Stimulated activated CD8-positive, alpha-beta memory T cell treated with anti-CD3 and anti-CD28 coated beads, Interleukin-12 subunit alpha, Interleukin-12 subunit beta, amount 100 ng/mL, for 24 hours (primary cell): ENCODE measurements around the gene SIDT2.
"Not testable (repeated sequence)": the region's sequence is repeated elsewhere in the genome, so short reads cannot be mapped to it uniquely, and the experiment has no call there.

ENCODE experiments used
- DNase-seq: peaks from one replicate; pipeline ENCODE4 v3.0.0-alpha.2; 2020; ENCODE audit errors: extremely low read depth

The SIDT2 gene

GRCh38 chr11:117204283-117205080 lies 25.9 kb downstream of the SIDT2 start:
- no peak for DNase-seq

GRCh38 chr11:117205211-117205818 lies 26.8 kb downstream of the SIDT2 start:
- no peak for DNase-seq

GRCh38 chr11:117206111-117206510 lies 27.6 kb downstream of the SIDT2 start:
- DNase-seq, result not testable (repeated sequence)

DNA sequence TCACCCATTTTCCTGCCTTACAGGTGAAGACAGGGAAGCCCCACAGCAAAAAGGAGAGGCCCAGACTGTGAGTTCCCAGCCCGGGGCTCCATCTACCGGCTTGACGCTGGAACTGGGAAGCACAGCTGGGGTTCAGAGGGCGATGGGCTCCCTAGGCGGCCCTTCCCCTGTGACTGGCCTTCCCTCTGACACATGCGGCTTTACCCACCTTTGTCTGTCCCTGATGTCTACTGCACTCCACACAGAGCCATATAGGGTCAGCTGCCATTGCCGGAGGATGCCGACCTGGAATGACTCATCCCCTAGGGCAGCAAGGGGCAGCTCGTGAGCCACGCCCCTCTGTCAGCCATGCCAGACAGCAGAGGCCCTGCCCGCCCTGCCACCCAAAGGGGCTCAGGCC lies 28.3 kb downstream of the SIDT2 start:
- not testable (repeated sequence) for DNase-seq

DNA sequence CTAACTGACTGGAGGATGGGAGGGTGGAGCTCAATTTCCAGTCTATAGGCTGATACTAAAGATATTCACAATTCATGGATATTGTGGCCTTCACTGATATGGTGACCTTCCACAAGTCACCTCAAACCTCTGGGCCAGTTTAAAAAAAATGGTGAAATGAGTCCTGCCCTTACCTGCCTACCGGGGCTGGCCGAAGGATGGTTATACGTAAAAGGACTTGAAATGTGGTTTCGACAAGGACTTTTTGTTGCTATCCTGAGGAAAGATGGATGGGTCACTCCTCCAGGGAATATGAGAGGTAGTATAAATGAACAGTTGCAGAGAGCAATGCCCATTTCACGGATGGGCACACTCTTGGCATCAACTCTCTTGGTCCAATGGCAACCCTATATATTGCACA lies 28.9 kb downstream of the SIDT2 start:
- not testable (repeated sequence) for DNase-seq

DNA sequence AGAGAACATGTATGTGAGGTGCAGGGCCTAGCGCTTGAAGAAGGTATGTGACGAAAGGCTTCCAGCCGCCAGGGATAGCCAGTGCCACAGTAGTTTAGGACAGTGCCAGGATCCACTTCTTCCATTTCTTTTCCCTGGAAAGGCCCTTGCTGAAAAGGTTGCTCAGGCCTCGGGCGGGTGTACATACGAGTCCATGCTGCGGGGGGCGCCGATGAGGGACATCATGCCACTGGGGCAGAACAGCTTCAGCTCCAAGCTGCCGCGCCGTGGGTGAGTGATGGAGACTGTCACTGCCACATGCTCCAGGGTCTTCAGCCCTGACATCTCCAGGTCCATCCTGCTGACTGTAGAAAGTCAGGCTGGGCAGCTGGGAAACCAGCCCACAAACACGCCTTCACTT lies 30.2 kb downstream of the SIDT2 start:
- not testable (repeated sequence) for DNase-seq

- not testable (repeated sequence) for DNase-seq
Measured at GRCh38 chr11:117209351-117210125, 31.0 kb downstream of the SIDT2 start.

DNA sequence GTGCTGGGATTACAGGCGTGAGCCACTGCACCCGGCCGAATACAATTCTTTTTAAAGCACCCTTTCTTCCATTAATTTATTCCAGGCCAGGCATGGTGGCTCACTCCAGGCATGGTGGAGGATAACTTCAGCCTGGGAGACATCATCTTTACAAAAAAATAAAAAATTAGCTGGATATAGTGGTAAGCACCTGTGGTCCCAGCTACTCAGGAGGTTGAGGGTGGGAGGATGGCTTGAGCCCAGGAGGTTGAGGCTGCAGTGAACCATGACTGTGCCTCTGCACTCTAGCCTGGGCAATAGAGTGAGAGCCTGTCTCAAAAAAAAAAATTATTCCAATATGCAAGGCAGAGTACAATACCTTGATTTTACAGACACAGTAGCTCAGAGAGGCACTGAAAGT lies 32.1 kb downstream of the SIDT2 start:
- no peak for DNase-seq

DNA sequence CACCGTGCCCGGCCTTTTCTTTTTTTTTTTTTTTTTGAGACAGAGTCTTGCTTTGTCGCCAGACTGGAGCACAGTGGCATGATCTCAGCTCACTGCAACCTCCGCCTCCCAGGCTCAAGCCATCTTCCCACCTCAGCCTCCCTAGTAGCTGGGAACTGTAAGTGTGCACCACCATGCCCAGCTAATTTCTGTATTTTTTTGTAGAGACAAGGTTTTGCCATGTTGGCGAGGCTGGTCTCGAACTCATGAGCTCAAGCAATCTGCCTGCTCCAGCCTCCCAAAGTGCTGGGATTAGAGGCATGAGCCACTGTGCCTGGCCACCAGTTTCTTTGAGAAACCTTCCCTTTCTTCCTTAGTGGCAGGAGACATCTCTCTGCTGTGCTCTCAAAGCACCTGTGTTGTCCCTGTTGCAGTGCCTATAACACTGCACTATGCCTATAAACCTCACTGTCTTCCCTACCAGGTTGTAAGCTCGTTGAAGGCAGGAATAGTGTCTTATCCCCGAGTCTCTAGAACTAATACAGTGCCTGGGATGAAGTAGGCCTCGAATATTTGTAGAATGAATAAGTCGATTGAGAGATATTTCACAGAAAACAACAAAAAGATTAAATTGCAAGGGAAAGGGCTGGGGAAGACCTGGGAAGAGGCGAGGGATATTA lies 34.3 kb downstream of the SIDT2 start:
- DNase-seq, result no peak

- no peak for DNase-seq
Measured at GRCh38 chr11:117214404-117215110, 36.0 kb downstream of the SIDT2 start.

- no peak for DNase-seq
Measured at GRCh38 chr11:117217141-117218084, 38.9 kb downstream of the SIDT2 start.

DNA sequence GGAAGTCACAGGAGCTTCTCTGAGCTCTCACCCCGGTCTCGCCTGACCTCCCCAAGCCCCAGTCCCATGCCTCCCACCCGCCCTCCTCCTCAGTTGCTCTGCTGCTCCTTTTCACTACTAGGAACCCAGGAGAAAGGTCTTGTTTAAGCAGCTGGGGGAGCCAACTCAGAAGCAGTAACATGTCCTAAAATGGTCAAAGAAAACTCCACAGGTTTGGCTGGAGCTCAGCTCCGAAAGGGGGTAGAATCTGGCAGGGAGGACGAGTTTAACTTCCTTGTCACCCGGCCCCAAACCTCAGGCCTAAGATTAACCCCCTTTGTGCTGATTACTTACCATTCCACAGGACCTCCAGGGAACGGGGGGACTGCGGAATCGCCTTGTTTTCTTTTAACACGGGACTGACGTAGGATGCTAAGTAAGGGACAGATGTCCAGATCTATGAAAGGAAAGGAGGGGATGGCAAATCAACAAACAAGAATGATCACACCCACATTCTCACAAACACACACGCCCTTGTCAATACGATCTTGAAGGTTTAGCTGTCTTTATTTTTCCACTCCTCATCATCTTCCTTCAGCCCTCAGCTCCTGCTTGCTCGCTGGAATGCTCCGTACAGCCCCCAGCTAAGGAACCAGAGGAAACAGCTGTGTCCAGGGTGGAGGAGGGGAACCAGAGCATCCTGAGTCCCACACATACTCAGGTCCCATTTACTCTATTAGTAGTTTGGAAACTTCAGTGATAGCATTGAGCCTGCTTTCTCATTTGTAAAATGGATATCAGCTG lies 39.8 kb downstream of the SIDT2 start:
- DNase-seq, result no peak

- no peak for DNase-seq
Measured at GRCh38 chr11:117219001-117219400, 40.5 kb downstream of the SIDT2 start.

GRCh38 chr11:117219455-117219854 lies 40.9 kb downstream of the SIDT2 start:
- DNase-seq, result no peak

- DNase-seq, result no peak
Measured at GRCh38 chr11:117219995-117220394, 41.5 kb downstream of the SIDT2 start.

- no peak for DNase-seq
Measured at GRCh38 chr11:117220568-117220967, 42.0 kb downstream of the SIDT2 start.

DNA sequence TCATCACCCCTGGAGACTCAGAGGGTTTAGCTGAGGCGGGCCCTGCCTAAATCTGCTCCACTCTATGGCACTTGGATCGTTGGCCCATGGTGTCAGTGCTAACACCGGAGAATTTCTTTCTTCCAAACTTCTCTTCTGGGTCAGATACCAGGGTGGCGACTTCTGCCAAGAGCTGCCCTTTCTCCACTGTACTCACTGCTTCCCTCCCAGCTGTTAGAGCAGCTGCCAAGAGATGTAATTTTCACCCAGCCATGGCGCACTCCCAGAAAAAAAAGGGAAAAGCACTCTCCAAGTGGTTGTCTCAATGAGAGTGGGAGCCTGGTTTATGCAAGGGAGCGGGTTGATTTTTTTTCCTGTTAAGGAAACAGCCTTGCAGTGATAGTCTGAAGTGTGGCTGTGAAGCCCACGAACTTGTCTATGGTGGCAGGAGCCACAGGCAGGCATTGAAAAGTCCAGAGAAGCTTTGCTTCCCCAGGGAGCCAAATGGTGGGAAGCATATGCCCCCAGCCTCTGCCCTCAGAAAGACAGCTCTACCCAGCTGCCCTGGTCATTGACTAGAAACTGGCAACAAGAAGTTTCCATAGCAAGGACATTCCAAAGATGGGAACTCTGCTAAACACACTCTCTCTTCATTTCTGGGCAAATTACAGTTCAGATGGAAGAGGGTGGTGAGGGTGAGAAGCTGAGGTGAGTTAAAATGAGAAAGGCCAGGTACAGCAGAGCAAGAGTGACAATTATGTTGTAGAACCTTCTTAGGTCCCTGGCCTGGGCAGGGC lies 42.6 kb downstream of the SIDT2 start:
- DNase-seq, result no peak

DNA sequence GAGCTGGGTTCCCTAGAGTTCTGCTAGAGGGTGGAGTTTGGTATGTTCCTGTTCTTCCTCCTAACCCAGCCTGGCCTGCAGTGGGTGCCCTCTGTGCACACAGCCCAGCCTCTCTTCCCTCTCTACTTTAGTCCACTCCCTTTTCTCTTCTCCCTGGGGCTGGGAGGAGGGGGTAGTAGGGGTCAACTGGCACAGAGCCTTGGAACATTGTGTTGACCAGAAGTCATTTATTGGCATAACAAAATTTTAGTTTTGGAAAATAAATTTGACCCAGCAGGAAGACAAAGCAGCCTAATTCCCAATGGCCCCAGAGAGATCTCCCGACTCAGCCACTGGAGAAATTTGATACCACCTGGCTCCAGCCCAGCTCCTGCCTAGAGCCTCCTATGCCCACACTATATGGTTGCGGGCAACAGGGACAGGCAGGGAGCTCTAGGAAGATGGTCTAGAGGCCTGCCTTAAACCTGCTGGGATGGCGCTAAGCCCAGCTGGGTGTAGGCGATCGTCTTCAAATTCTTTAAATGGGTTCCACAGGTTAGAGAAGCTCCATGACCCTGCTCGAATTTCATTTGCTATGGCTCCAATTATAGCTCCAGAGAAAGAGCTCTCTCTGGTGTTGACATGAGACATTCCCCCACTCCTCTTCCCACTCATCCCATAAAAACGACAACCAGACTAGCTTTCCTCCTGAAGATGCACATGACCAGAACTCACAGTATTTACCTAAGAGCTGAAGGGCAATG lies 43.4 kb downstream of the SIDT2 start:
- no peak for DNase-seq
